ENCODE measurements around the gene ESRRA. TPM values are rescaled to one million over a fixed set of nuclear protein-coding genes. Genes with fewer than 3 reads are reported as not detected.

ESRRA gene
- total RNA-seq, 1 experiment from 2014 or later = 61.0 TPM

DNA sequence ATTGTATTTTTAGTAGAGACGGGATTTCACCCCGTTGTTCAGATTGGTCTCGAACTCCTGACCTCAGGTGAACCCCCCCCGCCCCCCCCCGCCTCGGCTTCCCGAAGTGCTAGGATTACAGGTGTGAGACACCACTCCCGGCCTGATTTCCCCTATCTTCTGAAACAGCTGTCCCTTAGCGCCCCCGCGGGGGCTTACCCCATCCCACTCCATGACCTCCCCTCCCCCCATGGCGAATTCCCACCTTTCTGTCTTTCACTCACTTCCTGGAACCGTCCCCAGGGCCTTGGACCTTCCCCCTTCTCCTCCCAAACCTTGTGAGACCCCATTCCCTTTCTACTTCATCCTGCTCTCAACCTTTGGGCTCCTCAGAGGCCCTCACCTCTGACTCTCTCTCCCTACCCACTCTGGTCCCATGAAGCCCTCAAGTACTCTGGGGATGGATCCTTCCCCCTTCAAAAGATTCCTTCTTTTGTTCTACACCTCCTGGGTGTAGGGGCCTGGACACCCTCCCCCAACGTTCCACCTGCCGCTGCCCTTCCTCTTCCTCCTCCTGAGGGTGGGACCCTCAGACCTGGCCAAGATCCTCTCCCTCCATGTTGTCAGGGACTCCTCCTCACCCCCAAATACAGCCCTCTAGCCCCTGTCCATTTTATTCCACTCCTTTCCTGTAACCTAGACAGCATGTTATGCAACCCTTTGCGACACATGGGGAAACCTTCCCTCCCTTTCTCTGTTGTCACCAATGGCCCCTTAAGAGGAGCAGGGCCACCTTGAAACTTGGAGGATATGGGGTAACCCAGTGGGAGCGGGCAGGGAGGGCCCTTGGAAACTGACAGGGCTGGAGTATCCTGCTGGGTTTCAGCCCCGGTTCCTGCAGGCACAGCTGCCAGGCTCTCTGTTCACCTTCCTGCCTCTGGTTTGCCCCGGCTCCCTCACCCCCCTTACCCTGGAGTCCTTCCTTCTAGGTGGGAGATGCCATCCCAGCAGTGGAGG is 13.7 kb downstream of the ESRRA start:
- CTCF ChIA-PET = interaction anchor here (0.6 to 2.4 kb wide), 4 partner anchors 13 to 425 kb away, joined by 3 to 55 read pairs (median 6); no protein-coding TSS in a partner anchor
- Histone ChIP-seq H3K9me2 (ENCODE audit: insufficient read depth) (no peaks in the 10 kb centered on the region), H3K4me3 (peak overlapping the region; percentile 69), H3K4me2 (peak overlapping the region; percentile 79), H4K20me1 (ENCODE audit: insufficient read depth) (peaks cover 5% of the 10 kb centered on the region; the same call in 1 of the 2 replicates), H3K27me3 (ENCODE audit: insufficient read depth, low read depth) (no peaks in the 10 kb centered on the region), H3K9me3 (ENCODE audit: insufficient read depth, low read depth) (no peaks in the 10 kb centered on the region), H3K4me1 (replicated peaks; ENCODE audit: insufficient read depth) (peaks cover 47% of the 10 kb centered on the region), H3K79me2 (ENCODE audit: low read depth) (peaks cover 44% of the 10 kb centered on the region), H2AFZ (peak overlapping the region; percentile 70), H3K36me3 (ENCODE audit: low read depth) (peaks cover 7% of the 10 kb centered on the region; the same call in 1 of the 2 replicates), H3K27ac (peak overlapping the region; percentile 87), H3F3A (ENCODE audit: insufficient read depth, low read depth) (peaks cover 56% of the 10 kb centered on the region)
- POLR2A ChIA-PET (ENCODE audit: unreplicated experiment) = interaction anchor here (2.0 kb wide), 1 partner anchor 36 kb away, joined by 38 read pairs; no protein-coding TSS in a partner anchor
- no peak for TF ChIP-seq EZH2 (IDR thresholded peaks at IDR 0.05; ENCODE audit: low read depth)
- TF ChIP-seq, protein P1, sequence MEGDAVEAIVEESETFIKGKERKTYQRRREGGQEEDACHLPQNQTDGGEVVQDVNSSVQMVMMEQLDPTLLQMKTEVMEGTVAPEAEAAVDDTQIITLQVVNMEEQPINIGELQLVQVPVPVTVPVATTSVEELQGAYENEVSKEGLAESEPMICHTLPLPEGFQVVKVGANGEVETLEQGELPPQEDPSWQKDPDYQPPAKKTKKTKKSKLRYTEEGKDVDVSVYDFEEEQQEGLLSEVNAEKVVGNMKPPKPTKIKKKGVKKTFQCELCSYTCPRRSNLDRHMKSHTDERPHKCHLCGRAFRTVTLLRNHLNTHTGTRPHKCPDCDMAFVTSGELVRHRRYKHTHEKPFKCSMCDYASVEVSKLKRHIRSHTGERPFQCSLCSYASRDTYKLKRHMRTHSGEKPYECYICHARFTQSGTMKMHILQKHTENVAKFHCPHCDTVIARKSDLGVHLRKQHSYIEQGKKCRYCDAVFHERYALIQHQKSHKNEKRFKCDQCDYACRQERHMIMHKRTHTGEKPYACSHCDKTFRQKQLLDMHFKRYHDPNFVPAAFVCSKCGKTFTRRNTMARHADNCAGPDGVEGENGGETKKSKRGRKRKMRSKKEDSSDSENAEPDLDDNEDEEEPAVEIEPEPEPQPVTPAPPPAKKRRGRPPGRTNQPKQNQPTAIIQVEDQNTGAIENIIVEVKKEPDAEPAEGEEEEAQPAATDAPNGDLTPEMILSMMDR (conservative IDR thresholded peaks at IDR 0.05) = no peak
- BruUV-seq (replicated peaks) = TSS peak; percentile 40
- intact Hi-C loops (cut with micrococcal nuclease; ENCODE audit: unreplicated experiment) = loop anchor here (1.0 to 2.0 kb wide), 4 partner anchors 14 to 334 kb away; partner anchors contain the start of gene ESRRA
- peak in 1 of 2 experiments; percentile 37 for DNase-seq

DNA sequence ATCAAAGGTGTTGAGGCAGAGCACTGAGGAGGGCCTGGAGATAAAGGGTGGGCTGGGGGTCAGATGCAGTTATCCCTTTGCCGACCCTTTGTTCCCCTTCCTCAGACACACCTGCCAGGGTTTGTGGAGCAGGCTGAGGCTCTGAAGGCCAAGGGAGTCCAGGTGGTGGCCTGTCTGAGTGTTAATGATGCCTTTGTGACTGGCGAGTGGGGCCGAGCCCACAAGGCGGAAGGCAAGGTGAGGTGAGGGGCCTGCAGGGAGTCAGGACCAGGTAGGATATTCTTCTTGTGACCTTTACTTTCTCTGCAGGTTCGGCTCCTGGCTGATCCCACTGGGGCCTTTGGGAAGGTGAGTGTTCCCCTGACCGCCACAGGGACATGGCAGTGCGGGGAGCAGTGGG is 15.2 kb downstream of the ESRRA start:
- Histone ChIP-seq H3K4me1 (replicated peaks; ENCODE audit: insufficient read depth) (peaks cover 44% of the 10 kb centered on the region), H3K79me2 (ENCODE audit: low read depth) (peaks cover 39% of the 10 kb centered on the region), H3K27ac (peak overlapping the region; percentile 46; the same call in 1 of the 2 replicates), H3K4me2 (no peak overlapping the region), H3K4me3 (no peak overlapping the region), H3K9me2 (ENCODE audit: insufficient read depth) (no peaks in the 10 kb centered on the region), H2AFZ (no peak overlapping the region), H3K36me3 (ENCODE audit: low read depth) (peaks cover 7% of the 10 kb centered on the region; the same call in 1 of the 2 replicates), H3F3A (ENCODE audit: insufficient read depth, low read depth) (peaks cover 49% of the 10 kb centered on the region), H4K20me1 (ENCODE audit: insufficient read depth) (peaks cover 5% of the 10 kb centered on the region; the same call in 1 of the 2 replicates), H3K27me3 (ENCODE audit: insufficient read depth, low read depth) (no peaks in the 10 kb centered on the region), H3K9me3 (ENCODE audit: insufficient read depth, low read depth) (no peaks in the 10 kb centered on the region)
- TF ChIP-seq, protein P1 (conservative IDR thresholded peaks at IDR 0.05) = no peak
- TF ChIP-seq EZH2 (IDR thresholded peaks at IDR 0.05; ENCODE audit: low read depth) = no peak
- DNase-seq = peak in 1 of 2 experiments; percentile 33
- ChIA-PET POLR2A (ENCODE audit: unreplicated experiment) (no interaction called here), CTCF (no interaction called here)
- BruUV-seq (replicated peaks) = no TSS peak
- intact Hi-C loops (cut with micrococcal nuclease; ENCODE audit: unreplicated experiment) = no loop called here

DNA sequence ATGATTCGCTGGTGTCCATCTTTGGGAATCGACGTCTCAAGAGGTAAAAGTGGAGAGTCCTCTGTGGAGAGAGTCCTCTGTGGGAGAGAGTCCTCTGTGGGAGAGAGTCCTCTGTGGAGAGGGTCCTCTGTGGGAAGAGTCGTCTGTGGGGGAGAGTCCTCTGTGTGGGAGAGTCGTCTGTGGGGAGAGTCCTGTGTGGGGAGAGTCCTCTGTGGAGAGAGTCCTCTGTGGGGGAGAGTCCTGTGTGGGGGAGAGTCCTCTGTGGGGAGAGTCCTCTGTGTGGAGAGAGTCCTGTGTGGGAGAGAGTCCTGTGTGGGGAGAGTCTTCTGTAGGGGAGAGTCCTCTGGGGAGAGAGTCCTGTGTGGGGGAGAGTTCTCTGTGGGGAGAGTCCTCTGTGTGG is 15.7 kb downstream of the ESRRA start:
- no peaks in the 10 kb centered on the region for H3K27me3 ChIP-seq (ENCODE audit: insufficient read depth, low read depth)
- ChIA-PET CTCF (interaction anchor here (0.7 to 1.3 kb wide), 3 partner anchors 11 to 34 kb away, joined by 4 to 13 read pairs (median 7); no protein-coding TSS in a partner anchor), POLR2A (ENCODE audit: unreplicated experiment) (interaction anchor here (0.6 to 0.7 kb wide), 3 partner anchors 10 to 1101 kb away, joined by 5 to 10 read pairs (median 8); partner anchors contain the start of gene NEAT1)
- H3K79me2 ChIP-seq (ENCODE audit: low read depth) = peaks cover 35% of the 10 kb centered on the region
- H3K4me2 ChIP-seq = peak overlapping the region; percentile 23; the same call in 1 of the 2 replicates
- H3K4me1 ChIP-seq (replicated peaks; ENCODE audit: insufficient read depth) = peaks cover 39% of the 10 kb centered on the region
- peak overlapping the region; percentile 46 for H3K27ac ChIP-seq
- no peaks in the 10 kb centered on the region for H3K9me2 ChIP-seq (ENCODE audit: insufficient read depth)
- no peak for TF ChIP-seq EZH2 (IDR thresholded peaks at IDR 0.05; ENCODE audit: low read depth)
- no peaks in the 10 kb centered on the region for H3K9me3 ChIP-seq (ENCODE audit: insufficient read depth, low read depth)
- intact Hi-C loops (cut with micrococcal nuclease; ENCODE audit: unreplicated experiment) = loop anchor here (1.0 kb wide), 1 partner anchor 11 kb away; no protein-coding TSS in a partner anchor
- H3F3A ChIP-seq (ENCODE audit: insufficient read depth, low read depth) = peaks cover 46% of the 10 kb centered on the region
- H3K4me3 ChIP-seq = no peak overlapping the region
- peaks cover 7% of the 10 kb centered on the region; the same call in 1 of the 2 replicates for H3K36me3 ChIP-seq (ENCODE audit: low read depth)
- BruUV-seq (replicated peaks) = no TSS peak
- H4K20me1 ChIP-seq (ENCODE audit: insufficient read depth) = peaks cover 5% of the 10 kb centered on the region; the same call in 1 of the 2 replicates
- H2AFZ ChIP-seq = no peak overlapping the region
- DNase-seq = peak in 1 of 2 experiments; percentile 32
